Endothelial cell of umbilical vein (primary cell): ENCODE data around the gene CCL21.
"Not testable (repeated sequence)": the region's sequence is repeated elsewhere in the genome, so short reads cannot be mapped to it uniquely, and the experiment has no call there.

Experiments
- EZH2 ChIP-seq: IDR thresholded peaks from 2 replicates; pipeline ENCODE4 v1.6.1; 2012; ENCODE audit warnings: borderline replicate concordance, low read depth, mild to moderate bottlenecking, moderate library complexity, low read length, inconsistent platforms; ENCODE audit not compliant: severe bottlenecking
- FOS ChIP-seq: IDR thresholded peaks from 2 replicates; pipeline ENCODE4 v1.6.1; 2011; ENCODE audit warnings: mild to moderate bottlenecking, low read length, moderate library complexity, borderline replicate concordance; ENCODE audit not compliant: insufficient read depth
- GATA2 ChIP-seq: IDR thresholded peaks from 2 replicates; pipeline ENCODE4 v1.7.0; 2011; ENCODE audit warnings: low read depth, mild to moderate bottlenecking, moderate library complexity, mixed read lengths, low read length; ENCODE audit not compliant: insufficient read length, insufficient read depth
- JUN ChIP-seq: IDR thresholded peaks from 2 replicates; pipeline ENCODE4 v1.6.1; 2011; ENCODE audit warnings: borderline replicate concordance, low read depth; ENCODE audit not compliant: insufficient read length, insufficient read depth
- MAX ChIP-seq: IDR thresholded peaks from 2 replicates; pipeline ENCODE4 v1.6.1; 2011; ENCODE audit not compliant: insufficient read depth, insufficient read length
- MYC ChIP-seq: IDR thresholded peaks from one replicate; pipeline ENCODE4 v1.6.1; 2011; ENCODE audit warnings: mild to moderate bottlenecking, low read depth, low read length
- POLR2A ChIP-seq: IDR thresholded peaks from 2 replicates; pipeline ENCODE4 v1.6.1; 2012; ENCODE audit warnings: low read depth, mild to moderate bottlenecking, control low read depth, low read length
- POLR2AphosphoS5 ChIP-seq: IDR thresholded peaks from 2 replicates; pipeline ENCODE4 v1.6.1; 2012; ENCODE audit warnings: low read depth, mild to moderate bottlenecking, control low read depth, low read length, moderate library complexity; ENCODE audit not compliant: insufficient read depth
- TF ChIP-seq, protein P1 (sequence below), 2 donors: IDR thresholded peaks; 1 replicate in 1 of 2; 2 replicates in 1 of 2; pipeline ENCODE4 v1.5.1; 2011; ENCODE audit warnings: low read length in 2 of 2, mild to moderate bottlenecking in 2 of 2, moderate library complexity in 2 of 2, control low read depth in 1 of 2, inconsistent platforms in 1 of 2, low read depth in 1 of 2; ENCODE audit not compliant: insufficient read depth in 1 of 2; ENCODE audit errors: extremely low read depth in 1 of 2

DNA sequence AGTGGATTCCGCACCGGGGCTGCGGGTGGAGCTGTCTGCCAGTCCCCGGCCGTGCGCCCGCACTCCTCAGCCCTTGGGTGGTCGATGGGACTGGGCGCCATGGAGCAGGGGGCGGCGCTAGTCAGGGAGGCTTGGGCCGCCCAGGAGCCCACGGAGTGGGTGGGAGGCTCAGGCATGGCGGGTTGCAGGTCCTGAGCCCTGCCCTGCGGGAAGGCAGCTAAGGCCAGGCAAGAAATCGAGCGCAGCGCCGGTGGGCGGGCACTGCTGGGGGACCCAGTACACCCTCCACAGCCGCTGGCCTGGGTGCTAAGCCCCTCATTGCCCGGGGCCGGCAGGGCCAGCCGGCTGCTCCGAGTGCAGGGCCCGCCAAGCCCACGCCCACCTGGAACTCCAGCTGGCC lies 30.2 kb upstream of the CCL21 start:
- TF ChIP-seq MYC, POLR2A, EZH2, POLR2AphosphoS5, GATA2, FOS, MAX, JUN: not testable (repeated sequence)
- TF ChIP-seq, protein P1, sequence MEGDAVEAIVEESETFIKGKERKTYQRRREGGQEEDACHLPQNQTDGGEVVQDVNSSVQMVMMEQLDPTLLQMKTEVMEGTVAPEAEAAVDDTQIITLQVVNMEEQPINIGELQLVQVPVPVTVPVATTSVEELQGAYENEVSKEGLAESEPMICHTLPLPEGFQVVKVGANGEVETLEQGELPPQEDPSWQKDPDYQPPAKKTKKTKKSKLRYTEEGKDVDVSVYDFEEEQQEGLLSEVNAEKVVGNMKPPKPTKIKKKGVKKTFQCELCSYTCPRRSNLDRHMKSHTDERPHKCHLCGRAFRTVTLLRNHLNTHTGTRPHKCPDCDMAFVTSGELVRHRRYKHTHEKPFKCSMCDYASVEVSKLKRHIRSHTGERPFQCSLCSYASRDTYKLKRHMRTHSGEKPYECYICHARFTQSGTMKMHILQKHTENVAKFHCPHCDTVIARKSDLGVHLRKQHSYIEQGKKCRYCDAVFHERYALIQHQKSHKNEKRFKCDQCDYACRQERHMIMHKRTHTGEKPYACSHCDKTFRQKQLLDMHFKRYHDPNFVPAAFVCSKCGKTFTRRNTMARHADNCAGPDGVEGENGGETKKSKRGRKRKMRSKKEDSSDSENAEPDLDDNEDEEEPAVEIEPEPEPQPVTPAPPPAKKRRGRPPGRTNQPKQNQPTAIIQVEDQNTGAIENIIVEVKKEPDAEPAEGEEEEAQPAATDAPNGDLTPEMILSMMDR (IDR thresholded peaks at IDR 0.05; ENCODE audit: extremely low read depth in 1 of 2, insufficient read depth in 1 of 2, low read depth in 1 of 2, low read length in 2 of 2) = not testable (repeated sequence)
